KMS-11 (cell line): ENCODE data around the gene DIPK1A.

Experiments
- H2AFZ ChIP-seq: fragments of 200-600 bp; sonication (generic); 2 replicates; pipeline ENCODE4 v1.6.1; 2016; ENCODE audit warnings: antibody characterized with exemption, mixed run types, low read depth
- H3K27ac ChIP-seq: fragments of 200-600 bp; sonication (generic); 2 replicates; pipeline ENCODE4 v1.6.1; 2016; ENCODE audit warnings: mild to moderate bottlenecking, mixed run types
- H3K27me3 ChIP-seq: fragments of 200-600 bp; sonication (generic); 2 replicates; pipeline ENCODE4 v1.6.1; 2017; ENCODE audit warnings: mild to moderate bottlenecking, low read depth, mixed run types, moderate library complexity; ENCODE audit not compliant: insufficient read depth
- H3K36me3 ChIP-seq: fragments of 200-600 bp; sonication (generic); 2 replicates; pipeline ENCODE4 v1.6.1; 2017; ENCODE audit warnings: mild to moderate bottlenecking, mixed run types; ENCODE audit not compliant: insufficient read depth
- H3K4me1 ChIP-seq: fragments of 200-600 bp; sonication (generic); 2 replicates; pipeline ENCODE4 v1.6.1; 2016; ENCODE audit warnings: mild to moderate bottlenecking, low read depth, mixed run types; ENCODE audit not compliant: poor library complexity, severe bottlenecking
- H3K4me2 ChIP-seq: fragments of 200-600 bp; sonication (generic); 2 replicates; pipeline ENCODE4 v1.7.0; 2016; ENCODE audit warnings: mild to moderate bottlenecking, mixed run types
- H3K4me3 ChIP-seq: fragments of 200-600 bp; sonication (generic); IDR thresholded peaks from 2 replicates; pipeline ENCODE4 v1.6.1; 2017; ENCODE audit warnings: low read depth, low read length, mixed read lengths; ENCODE audit not compliant: insufficient read depth
- H3K79me2 ChIP-seq: fragments of 200-600 bp; sonication (generic); 2 replicates; pipeline ENCODE4 v1.6.1; 2016; ENCODE audit warnings: low read depth, mixed run types; ENCODE audit not compliant: insufficient read depth
- H3K9ac ChIP-seq: fragments of 200-600 bp; sonication (generic); 2 replicates; pipeline ENCODE4 v1.6.1; 2016; ENCODE audit warnings: mild to moderate bottlenecking, mixed run types
- H4K20me1 ChIP-seq: fragments of 200-600 bp; sonication (generic); 2 replicates; pipeline ENCODE4 v1.6.1; 2016; ENCODE audit warnings: mild to moderate bottlenecking, mixed run types; ENCODE audit not compliant: insufficient read depth
- TF ChIP-seq, protein P1 (sequence below): fragments of 200-600 bp; sonication (generic); conservative IDR thresholded peaks from 2 replicates; pipeline ENCODE4 v1.6.1; 2017; ENCODE audit warnings: low read depth, mild to moderate bottlenecking, antibody characterized with exemption, low read length, moderate library complexity, mixed read lengths

The DIPK1A gene

GRCh38 chr1:92961131-92961895, at the start of gene DIPK1A:
TSS of gene DIPK1A (minus strand) at chr1:92961462. CDS start at chr1:92961429, 33 bp downstream.
- H3K4me1 ChIP-seq: peaks cover 40% of the 10 kb centered on the region
- H3K79me2 ChIP-seq: peaks cover 32% of the 10 kb centered on the region; the same call in 1 of the 2 replicates
- peak within 1 kb of the TSS; percentile 94 for H3K27ac ChIP-seq
- H4K20me1 ChIP-seq: no peaks in the 10 kb centered on the region
- peak within 1 kb of the TSS; percentile 90 for H3K9ac ChIP-seq
- no peaks in the 10 kb centered on the region for H3K27me3 ChIP-seq
- peak within 1 kb of the TSS; percentile 96 for H3K4me2 ChIP-seq
- peak within 1 kb of the TSS; percentile 75 for H2AFZ ChIP-seq
- TF ChIP-seq, protein P1, sequence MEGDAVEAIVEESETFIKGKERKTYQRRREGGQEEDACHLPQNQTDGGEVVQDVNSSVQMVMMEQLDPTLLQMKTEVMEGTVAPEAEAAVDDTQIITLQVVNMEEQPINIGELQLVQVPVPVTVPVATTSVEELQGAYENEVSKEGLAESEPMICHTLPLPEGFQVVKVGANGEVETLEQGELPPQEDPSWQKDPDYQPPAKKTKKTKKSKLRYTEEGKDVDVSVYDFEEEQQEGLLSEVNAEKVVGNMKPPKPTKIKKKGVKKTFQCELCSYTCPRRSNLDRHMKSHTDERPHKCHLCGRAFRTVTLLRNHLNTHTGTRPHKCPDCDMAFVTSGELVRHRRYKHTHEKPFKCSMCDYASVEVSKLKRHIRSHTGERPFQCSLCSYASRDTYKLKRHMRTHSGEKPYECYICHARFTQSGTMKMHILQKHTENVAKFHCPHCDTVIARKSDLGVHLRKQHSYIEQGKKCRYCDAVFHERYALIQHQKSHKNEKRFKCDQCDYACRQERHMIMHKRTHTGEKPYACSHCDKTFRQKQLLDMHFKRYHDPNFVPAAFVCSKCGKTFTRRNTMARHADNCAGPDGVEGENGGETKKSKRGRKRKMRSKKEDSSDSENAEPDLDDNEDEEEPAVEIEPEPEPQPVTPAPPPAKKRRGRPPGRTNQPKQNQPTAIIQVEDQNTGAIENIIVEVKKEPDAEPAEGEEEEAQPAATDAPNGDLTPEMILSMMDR: no peak; the same call in 1 of the 2 replicates
- no peak within 1 kb of the TSS for H3K4me3 ChIP-seq
- no peaks in the 10 kb centered on the region for H3K36me3 ChIP-seq

- Histone ChIP-seq H3K4me2 (no peak overlapping the region), H3K4me3 (no peak overlapping the region), H3K27me3 (no peaks in the 10 kb centered on the region), H2AFZ (0 out of 2 replicates have a peak overlapping the region, but pooled peaks have one; percentile 14), H3K27ac (no peak overlapping the region), H3K79me2 (no peaks in the 10 kb centered on the region), H3K4me1 (peaks cover 60% of the 10 kb centered on the region), H3K36me3 (no peaks in the 10 kb centered on the region), H4K20me1 (no peaks in the 10 kb centered on the region), H3K9ac (no peak overlapping the region)
- TF ChIP-seq, protein P1: no peak
These were observed 46.8 kb upstream of the DIPK1A start for GRCh38 chr1:93007941-93008577.

GRCh38 chr1:93005252-93005598, 44.0 kb upstream of the DIPK1A start:
- Histone ChIP-seq H2AFZ (no peak overlapping the region), H3K9ac (no peak overlapping the region), H3K27ac (peak overlapping the region; percentile 34)

GRCh38 chr1:93004566-93005251, 43.4 kb upstream of the DIPK1A start:
- Histone ChIP-seq H3K36me3 (no peaks in the 10 kb centered on the region), H3K79me2 (no peaks in the 10 kb centered on the region), H3K4me3 (no peak overlapping the region), H3K4me1 (peaks cover 78% of the 10 kb centered on the region), H3K9ac (no peak overlapping the region), H2AFZ (no peak overlapping the region), H3K4me2 (peak overlapping the region; percentile 27; the same call in 1 of the 2 replicates), H3K27me3 (no peaks in the 10 kb centered on the region), H3K27ac (peak overlapping the region; percentile 34), H4K20me1 (no peaks in the 10 kb centered on the region)
- TF ChIP-seq, protein P1: no peak

More at GRCh38 chr1:93005252-93005598, 44.0 kb upstream of the DIPK1A start:
- Histone ChIP-seq H3K4me2 (peak overlapping the region; percentile 27), H4K20me1 (no peaks in the 10 kb centered on the region), H3K4me1 (peaks cover 73% of the 10 kb centered on the region), H3K79me2 (no peaks in the 10 kb centered on the region), H3K27me3 (no peaks in the 10 kb centered on the region), H3K4me3 (no peak overlapping the region), H3K36me3 (no peaks in the 10 kb centered on the region)
- TF ChIP-seq, protein P1: no peak
